IMR-90 (cell line): ENCODE data around the gene MEGF11. TPM values are rescaled to one million over a fixed set of nuclear protein-coding genes. Genes with fewer than 3 reads are reported as not detected.

Source experiments
- ATAC-seq: fragments of 200-7000 bp; cut with Tn5 transposase; 2 replicates; pipeline ENCODE4 v1.9.1; 2020; ENCODE audit warnings: low read depth, mild to moderate bottlenecking, moderate library complexity
- BruUV-seq: library from RNA; stranded (reverse); fragments of 400-500 nt; replicated peaks from 2 replicates; lab custom pipeline; 2021; lab: Mats Ljungman, UMichigan
- CTCF ChIA-PET: fragments of 300-600 bp; formaldehyde crosslinking; extraction: SDS; loops from one replicate; lab custom pipeline; 2021; ENCODE audit warnings: antibody characterized with exemption; lab: Yijun Ruan, JAX
- POLR2A ChIA-PET: fragments of 300-600 bp; sonication (Branson Sonifier 250); formaldehyde crosslinking; loops from one replicate; lab custom pipeline; 2022; ENCODE audit warnings: antibody characterized with exemption; ENCODE audit not compliant: unreplicated experiment; lab: Charles Lee
- DNase-seq: peaks from one replicate; pipeline ENCODE4 v3.0.0; 2013
- H2AFZ ChIP-seq: replicated peaks from 2 replicates; pipeline ENCODE3; 2013; ENCODE audit warnings: low read length, mild to moderate bottlenecking; ENCODE audit not compliant: poor library complexity
- H2AK5ac ChIP-seq: 2 replicates; pipeline ENCODE4 v1.6.1; 2013; ENCODE audit warnings: low read depth, low read length, inconsistent platforms
- H2AK9ac ChIP-seq: replicated peaks from 2 replicates; pipeline ENCODE3; 2013; ENCODE audit warnings: mild to moderate bottlenecking, low read depth, low read length, moderate library complexity; ENCODE audit not compliant: poor library complexity
- H2BK120ac ChIP-seq: 2 replicates; pipeline ENCODE4 v1.6.1; 2013; ENCODE audit warnings: low read depth, low read length, inconsistent platforms
- H2BK15ac ChIP-seq: 3 replicates; pipeline ENCODE4 v1.6.1; 2013; ENCODE audit warnings: low read depth, low read length, inconsistent platforms
- H2BK20ac ChIP-seq: 2 replicates; pipeline ENCODE4 v1.6.1; 2013; ENCODE audit warnings: low read depth, mild to moderate bottlenecking, inconsistent platforms, low read length, moderate library complexity
- H2BK5ac ChIP-seq: 2 replicates; pipeline ENCODE4 v1.6.1; 2013; ENCODE audit warnings: mild to moderate bottlenecking, low read depth, low read length, inconsistent platforms; ENCODE audit not compliant: poor library complexity, severe bottlenecking
- H3K14ac ChIP-seq: replicated peaks from 2 replicates; pipeline ENCODE4 v1.6.1; 2013; ENCODE audit warnings: low read depth, low read length, inconsistent platforms
- H3K18ac ChIP-seq: 2 replicates; pipeline ENCODE4 v1.6.1; 2013; ENCODE audit warnings: low read depth, low read length, control low read depth
- H3K23ac ChIP-seq: 2 replicates; pipeline ENCODE4 v1.6.1; 2013; ENCODE audit warnings: low read depth, low read length, inconsistent platforms
- H3K27ac ChIP-seq: 2 replicates; pipeline ENCODE4 v1.5.1; 2013; ENCODE audit warnings: mild to moderate bottlenecking, control low read depth, low read length; ENCODE audit not compliant: insufficient read depth
- H3K27me3 ChIP-seq: 2 replicates; pipeline ENCODE4 v1.6.1; 2013; ENCODE audit warnings: low read length; ENCODE audit not compliant: control insufficient read depth, insufficient read depth
- H3K36me3 ChIP-seq: 2 replicates; pipeline ENCODE4 v1.6.1; 2013; ENCODE audit warnings: low read length, mixed read lengths; ENCODE audit not compliant: control insufficient read depth, insufficient read depth
- H3K4ac ChIP-seq: 2 replicates; pipeline ENCODE4 v1.6.1; 2013; ENCODE audit warnings: low read depth, low read length, inconsistent platforms
- H3K4me1 ChIP-seq: 2 replicates; pipeline ENCODE4 v1.6.1; 2013; ENCODE audit warnings: low read length, mixed read lengths; ENCODE audit not compliant: control insufficient read depth, insufficient read depth
- H3K4me2 ChIP-seq: 2 replicates; pipeline ENCODE4 v1.6.1; 2013; ENCODE audit warnings: low read depth, mild to moderate bottlenecking, control low read depth, low read length, moderate library complexity
- H3K4me3 ChIP-seq: 2 replicates; pipeline ENCODE4 v1.5.1; 2013; ENCODE audit warnings: low read depth, mild to moderate bottlenecking, control low read depth, low read length, moderate library complexity; ENCODE audit not compliant: insufficient read depth
- H3K56ac ChIP-seq: 2 replicates; pipeline ENCODE4 v1.6.1; 2013; ENCODE audit warnings: low read length, inconsistent platforms; ENCODE audit not compliant: insufficient read depth; ENCODE audit errors: extremely low read depth
- H3K79me1 ChIP-seq, 2 experiments: 2 replicates each; pipeline ENCODE4 v1.6.1; 2013; ENCODE audit warnings: low read length in 2 of 2, inconsistent platforms in 1 of 2, low read depth in 1 of 2
- H3K9ac ChIP-seq: 2 replicates; pipeline ENCODE4 v1.6.1; 2013; ENCODE audit warnings: low read depth, low read length, control low read depth
- H3K9me1 ChIP-seq: 2 replicates; pipeline ENCODE4 v1.6.1; 2013; ENCODE audit warnings: low read length, inconsistent platforms; ENCODE audit not compliant: insufficient read depth
- H3K9me3 ChIP-seq: 2 replicates; pipeline ENCODE4 v1.6.1; 2013; ENCODE audit warnings: low read length; ENCODE audit not compliant: control insufficient read depth, insufficient read depth
- H4K20me1 ChIP-seq: 2 replicates; pipeline ENCODE4 v1.6.1; 2013; ENCODE audit warnings: low read length, inconsistent platforms; ENCODE audit not compliant: insufficient read depth
- H4K5ac ChIP-seq: 2 replicates; pipeline ENCODE4 v1.6.1; 2013; ENCODE audit warnings: mild to moderate bottlenecking, low read depth, low read length, control low read depth
- H4K8ac ChIP-seq, 2 experiments: 2 replicates each; pipeline ENCODE4 v1.6.1; 2013; ENCODE audit warnings: low read depth in 2 of 2, low read length in 2 of 2, control low read depth in 1 of 2, inconsistent platforms in 1 of 2
- H4K91ac ChIP-seq: 2 replicates; pipeline ENCODE4 v1.6.1; 2013; ENCODE audit warnings: low read depth, low read length, inconsistent platforms; ENCODE audit not compliant: insufficient read depth
- BHLHE40 ChIP-seq: fragments of 150-350 bp; IDR thresholded peaks from 2 replicates; pipeline ENCODE4 v1.6.1; 2016; ENCODE audit warnings: mild to moderate bottlenecking, low read depth, low read length
- CEBPB ChIP-seq: IDR thresholded peaks from 2 replicates; pipeline ENCODE4 v1.6.1; 2012; ENCODE audit warnings: low read depth, low read length, improper control_type of control experiment
- CHD1 ChIP-seq: IDR thresholded peaks from 2 replicates; pipeline ENCODE4 v1.6.1; 2012; ENCODE audit warnings: low read depth, low read length, improper control_type of control experiment
- MAZ ChIP-seq: IDR thresholded peaks from 2 replicates; pipeline ENCODE4 v1.6.1; 2012; ENCODE audit warnings: low read depth, mild to moderate bottlenecking, low read length, improper control_type of control experiment, moderate library complexity, borderline replicate concordance
- MXI1 ChIP-seq: IDR thresholded peaks from 2 replicates; pipeline ENCODE4 v1.6.1; 2012; ENCODE audit warnings: low read depth, mild to moderate bottlenecking, low read length, moderate library complexity, borderline replicate concordance
- NFE2L2 ChIP-seq: fragments of 150-350 bp; IDR thresholded peaks from 2 replicates; pipeline ENCODE4 v1.6.1; 2016; ENCODE audit warnings: low read depth, mild to moderate bottlenecking, low read length
- WGBS, 2 experiments: methylation state at CpG; one replicate each; pipeline versions ENCODE4 v1.1.5 to v1.1.7; 2013; ENCODE audit warnings: missing lambda C conversion rate in 2 of 2; ENCODE audit not compliant: insufficient read length in 1 of 2; ENCODE audit errors: extremely low coverage in 2 of 2; 5-methylcytosine and 5-hydroxymethylcytosine counted together
- dilution Hi-C: fragments of 300-500 bp; cut with HindIII; formaldehyde crosslinking; loops from one replicate; pipeline ENCODE4 v1.14.3; 2018; ENCODE audit warnings: low sequenced_read_pairs; ENCODE audit not compliant: unreplicated experiment
- in situ Hi-C: fragments of 300-500 bp; cut with MboI; formaldehyde crosslinking; loops from 3 replicates; pipeline ENCODE4 v1.14.3; 2019; ENCODE audit warnings: low sequenced_read_pairs, inconsistent platforms, mixed read lengths
- intact Hi-C: fragments of 100-400 bp; cut with micrococcal nuclease; formaldehyde crosslinking; loops from 2 replicates; pipeline ENCODE4 v1.10.0; 2022
- polyA plus RNA-seq, 3 experiments: library from polyadenylated mRNA; depleted of rRNA; stranded (reverse); fragments of >200 nt; gene quantifications; 2 replicates each; pipeline ENCODE4 v1.2.3, GENCODE V29; 2012; ENCODE audit warnings: low replicate concordance in 1 of 3
- total RNA-seq: library from RNA; depleted of rRNA; stranded (reverse); fragments of >200 nt; gene quantifications from 2 replicates; pipeline ENCODE4 v1.2.3, GENCODE V29; 2012
- TF ChIP-seq, protein P1 (sequence below): fragments of 150-350 bp; IDR thresholded peaks from 2 replicates; pipeline ENCODE4 v1.6.1; 2017; ENCODE audit warnings: mild to moderate bottlenecking, antibody characterized with exemption, low read length, low read depth

The MEGF11 gene
- total and polyA plus RNA-seq, 2 of the 4 experiments (the other 2 are of a cell fraction): not detected

DNA sequence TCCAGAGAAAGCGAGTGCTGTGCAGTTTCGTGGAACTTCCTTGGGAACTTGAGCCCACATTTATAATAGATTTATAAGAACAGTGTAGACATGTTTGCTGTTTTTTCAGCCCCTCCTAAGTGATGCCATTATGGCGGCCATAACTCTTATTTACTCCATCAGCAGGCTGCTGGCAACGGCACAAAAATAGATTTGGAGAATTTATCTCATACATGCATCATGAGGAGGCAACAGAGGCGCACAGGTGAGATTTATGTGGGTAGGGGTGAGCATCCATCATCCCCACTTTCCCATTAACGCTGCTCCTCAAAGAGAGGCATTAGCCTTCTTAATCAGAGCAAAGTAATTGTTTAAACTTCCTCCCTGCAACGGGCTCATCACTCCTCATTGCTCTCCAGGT is 201.7 kb downstream of the MEGF11 start:
- no peak overlapping the region for H3K56ac ChIP-seq
- no peaks in the 10 kb centered on the region for H3K9me1 ChIP-seq
- no peak overlapping the region for H3K9ac ChIP-seq
- intact Hi-C loops (no loop called here), in situ Hi-C loops (no loop called here), dilution Hi-C loops (no loop called here)
- no peak overlapping the region for H3K4me2 ChIP-seq
- H2BK15ac ChIP-seq: no peak overlapping the region
- no peak overlapping the region for H3K18ac ChIP-seq
- WGBS, 2 experiments: no CpG with 5 or more reads among the region's 7 CpGs
- no peak overlapping the region for H3K14ac ChIP-seq
- ChIA-PET POLR2A (no interaction called here), CTCF (no interaction called here)
- no peaks in the 10 kb centered on the region for H3K36me3 ChIP-seq
- no TSS peak for BruUV-seq
- H2AK9ac ChIP-seq: no peak overlapping the region
- no peak overlapping the region for H3K4ac ChIP-seq
- H3K27me3 ChIP-seq: peaks cover 33% of the 10 kb centered on the region
- H2AFZ ChIP-seq: no peak overlapping the region
- no peak overlapping the region for H3K27ac ChIP-seq
- no peak overlapping the region for H2BK120ac ChIP-seq
- H4K20me1 ChIP-seq: no peaks in the 10 kb centered on the region
- H4K91ac ChIP-seq: no peak overlapping the region
- H2AK5ac ChIP-seq: no peak overlapping the region
- no peak overlapping the region for H2BK20ac ChIP-seq
- H3K79me1 ChIP-seq: no peaks in the 10 kb centered on the region
- ATAC-seq (no peak), DNase-seq (no peak)
- H2BK5ac ChIP-seq: no peak overlapping the region
- no peaks in the 10 kb centered on the region for H3K4me1 ChIP-seq
- H3K9me3 ChIP-seq: no peaks in the 10 kb centered on the region
- H4K8ac ChIP-seq: no peak overlapping the region
- no peak overlapping the region for H3K23ac ChIP-seq
- H4K5ac ChIP-seq: no peak overlapping the region
- H3K4me3 ChIP-seq: no peak overlapping the region
- TF ChIP-seq CEBPB: no peak
- TF ChIP-seq, protein P1, sequence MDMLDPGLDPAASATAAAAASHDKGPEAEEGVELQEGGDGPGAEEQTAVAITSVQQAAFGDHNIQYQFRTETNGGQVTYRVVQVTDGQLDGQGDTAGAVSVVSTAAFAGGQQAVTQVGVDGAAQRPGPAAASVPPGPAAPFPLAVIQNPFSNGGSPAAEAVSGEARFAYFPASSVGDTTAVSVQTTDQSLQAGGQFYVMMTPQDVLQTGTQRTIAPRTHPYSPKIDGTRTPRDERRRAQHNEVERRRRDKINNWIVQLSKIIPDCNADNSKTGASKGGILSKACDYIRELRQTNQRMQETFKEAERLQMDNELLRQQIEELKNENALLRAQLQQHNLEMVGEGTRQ: no peak
- no peak for TF ChIP-seq MXI1
- no peak for TF ChIP-seq CHD1
- TF ChIP-seq MAZ: no peak
- TF ChIP-seq BHLHE40: no peak
- no peak for TF ChIP-seq NFE2L2
